Keratinocyte (primary cell): ENCODE results near the gene ALDH3A1.

Experiments
- EZH2 ChIP-seq: IDR thresholded peaks from one replicate; pipeline ENCODE4 v1.6.1; 2012; ENCODE audit warnings: inconsistent platforms, mild to moderate bottlenecking, low read length, moderate library complexity
- TF ChIP-seq, protein P1 (sequence below), 3 experiments: IDR thresholded peaks in 1 of 3; conservative IDR thresholded peaks in 1 of 3; optimal IDR thresholded peaks in 1 of 3; 2 replicates in 2 of 3; 3 replicates in 1 of 3; pipeline versions ENCODE3 to v1.5.1; 2011; ENCODE audit warnings: low read length in 3 of 3, mild to moderate bottlenecking in 3 of 3, moderate library complexity in 2 of 3, control low read depth in 1 of 3, inconsistent platforms in 1 of 3; ENCODE audit not compliant: insufficient read depth in 2 of 3; ENCODE audit errors: extremely low read depth in 1 of 3

DNA sequence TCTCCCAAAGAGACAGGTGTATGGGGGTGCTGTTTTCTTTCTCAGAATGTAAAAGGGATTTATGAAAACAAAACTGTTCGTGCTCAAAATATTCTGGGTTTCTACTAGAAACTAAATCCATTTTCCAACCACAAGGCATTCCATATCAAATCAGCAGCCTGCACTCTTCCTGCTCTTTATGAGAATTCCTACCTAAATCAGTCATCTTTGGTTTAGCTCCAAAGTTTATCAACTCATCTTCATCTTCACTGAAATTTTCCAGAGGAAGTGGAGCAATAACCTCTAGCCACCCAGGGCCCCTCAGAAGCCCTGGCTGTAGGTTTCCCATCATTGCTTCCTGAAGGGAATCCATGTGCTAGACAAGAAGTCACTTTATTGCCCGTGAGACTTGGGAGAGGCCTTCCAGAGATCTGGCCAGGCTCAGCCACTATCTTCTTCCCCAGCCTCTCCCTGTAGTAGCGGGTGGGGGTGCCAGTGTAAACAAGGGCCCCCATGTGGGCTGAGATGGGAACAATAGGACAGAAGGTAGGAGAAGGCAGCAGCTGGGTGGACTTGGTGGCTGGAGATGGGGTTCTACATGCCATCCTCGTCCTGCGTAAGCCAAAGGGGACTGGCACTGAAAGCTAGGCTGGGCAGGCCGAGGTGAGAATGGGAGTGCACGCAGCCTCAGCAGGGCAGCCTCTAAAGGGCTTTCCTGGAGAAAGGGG is 22.0 kb upstream of the ALDH3A1 start:
- TF ChIP-seq, protein P1, sequence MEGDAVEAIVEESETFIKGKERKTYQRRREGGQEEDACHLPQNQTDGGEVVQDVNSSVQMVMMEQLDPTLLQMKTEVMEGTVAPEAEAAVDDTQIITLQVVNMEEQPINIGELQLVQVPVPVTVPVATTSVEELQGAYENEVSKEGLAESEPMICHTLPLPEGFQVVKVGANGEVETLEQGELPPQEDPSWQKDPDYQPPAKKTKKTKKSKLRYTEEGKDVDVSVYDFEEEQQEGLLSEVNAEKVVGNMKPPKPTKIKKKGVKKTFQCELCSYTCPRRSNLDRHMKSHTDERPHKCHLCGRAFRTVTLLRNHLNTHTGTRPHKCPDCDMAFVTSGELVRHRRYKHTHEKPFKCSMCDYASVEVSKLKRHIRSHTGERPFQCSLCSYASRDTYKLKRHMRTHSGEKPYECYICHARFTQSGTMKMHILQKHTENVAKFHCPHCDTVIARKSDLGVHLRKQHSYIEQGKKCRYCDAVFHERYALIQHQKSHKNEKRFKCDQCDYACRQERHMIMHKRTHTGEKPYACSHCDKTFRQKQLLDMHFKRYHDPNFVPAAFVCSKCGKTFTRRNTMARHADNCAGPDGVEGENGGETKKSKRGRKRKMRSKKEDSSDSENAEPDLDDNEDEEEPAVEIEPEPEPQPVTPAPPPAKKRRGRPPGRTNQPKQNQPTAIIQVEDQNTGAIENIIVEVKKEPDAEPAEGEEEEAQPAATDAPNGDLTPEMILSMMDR (optimal IDR thresholded peaks at IDR 0.05 in 1 of 3, IDR thresholded peaks at IDR 0.05 in 1 of 3, conservative IDR thresholded peaks at IDR 0.05 in 1 of 3; ENCODE audit: extremely low read depth in 1 of 3, insufficient read depth in 2 of 3, low read length in 3 of 3), result no peak
- TF ChIP-seq EZH2, result no peak
